ENCODE results near the gene ENTREP3.

The ENTREP3 gene

DNA sequence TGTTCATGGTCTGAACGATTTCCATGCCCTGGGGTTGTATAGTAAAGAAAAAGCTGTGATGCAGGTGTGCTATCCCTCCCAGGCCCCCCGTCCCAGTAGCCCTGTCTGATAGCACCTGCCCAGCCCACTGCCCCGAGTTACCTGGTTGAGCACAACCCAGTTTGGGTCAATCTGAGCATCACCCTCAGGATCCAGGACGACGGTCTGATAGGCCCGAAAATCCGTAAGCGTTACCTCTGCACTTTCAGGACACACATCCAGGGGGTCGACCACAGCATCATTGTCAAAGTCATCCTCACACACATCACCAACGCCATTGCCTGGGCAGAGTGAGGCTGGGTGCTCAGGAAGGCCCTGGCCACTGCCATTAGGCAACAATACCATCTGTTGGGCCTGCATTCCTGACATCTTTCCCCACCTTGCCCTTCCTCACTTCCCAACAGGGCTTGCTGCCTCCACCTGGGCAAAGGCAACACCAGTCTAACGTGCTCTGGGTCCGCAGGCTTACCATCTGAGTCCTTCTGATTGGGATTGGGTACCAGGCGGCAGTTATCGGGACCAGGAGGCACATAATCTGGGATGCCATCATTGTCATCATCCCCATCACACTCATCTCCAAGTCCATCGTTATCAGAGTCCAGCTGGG lies 57.3 kb downstream of the ENTREP3 start:
- DNase-seq = no peak
